ENCODE results near the gene GH2.

The GH2 gene

GRCh38 chr17:63841350-63842172, 40.2 kb downstream of the GH2 start (continued):
- no peak for TF ChIP-seq KLF8 (tag by site-specific recombination; IDR thresholded peaks at IDR 0.05)
- peak; percentile 31; the same call in 1 of the 2 replicates for TF ChIP-seq ZXDB (tag by site-specific recombination; IDR thresholded peaks at IDR 0.05)
- no peak for TF ChIP-seq SALL2 (tag by site-specific recombination; IDR thresholded peaks at IDR 0.05; ENCODE audit: borderline replicate concordance)
- TF ChIP-seq, protein P1, sequence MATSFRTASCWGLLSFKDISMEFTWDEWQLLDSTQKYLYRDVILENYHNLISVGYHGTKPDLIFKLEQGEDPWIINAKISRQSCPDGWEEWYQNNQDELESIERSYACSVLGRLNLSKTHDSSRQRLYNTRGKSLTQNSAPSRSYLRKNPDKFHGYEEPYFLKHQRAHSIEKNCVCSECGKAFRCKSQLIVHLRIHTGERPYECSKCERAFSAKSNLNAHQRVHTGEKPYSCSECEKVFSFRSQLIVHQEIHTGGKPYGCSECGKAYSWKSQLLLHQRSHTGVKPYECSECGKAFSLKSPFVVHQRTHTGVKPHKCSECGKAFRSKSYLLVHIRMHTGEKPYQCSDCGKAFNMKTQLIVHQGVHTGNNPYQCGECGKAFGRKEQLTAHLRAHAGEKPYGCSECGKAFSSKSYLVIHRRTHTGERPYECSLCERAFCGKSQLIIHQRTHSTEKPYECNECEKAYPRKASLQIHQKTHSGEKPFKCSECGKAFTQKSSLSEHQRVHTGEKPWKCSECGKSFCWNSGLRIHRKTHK (tag by site-specific recombination; IDR thresholded peaks at IDR 0.05), result no peak
- 0 out of 2 replicates have a peak, but pooled peaks have one; percentile 13 for TF ChIP-seq ZNF843 (tag by site-specific recombination; IDR thresholded peaks at IDR 0.05)
- TF ChIP-seq, protein P2, sequence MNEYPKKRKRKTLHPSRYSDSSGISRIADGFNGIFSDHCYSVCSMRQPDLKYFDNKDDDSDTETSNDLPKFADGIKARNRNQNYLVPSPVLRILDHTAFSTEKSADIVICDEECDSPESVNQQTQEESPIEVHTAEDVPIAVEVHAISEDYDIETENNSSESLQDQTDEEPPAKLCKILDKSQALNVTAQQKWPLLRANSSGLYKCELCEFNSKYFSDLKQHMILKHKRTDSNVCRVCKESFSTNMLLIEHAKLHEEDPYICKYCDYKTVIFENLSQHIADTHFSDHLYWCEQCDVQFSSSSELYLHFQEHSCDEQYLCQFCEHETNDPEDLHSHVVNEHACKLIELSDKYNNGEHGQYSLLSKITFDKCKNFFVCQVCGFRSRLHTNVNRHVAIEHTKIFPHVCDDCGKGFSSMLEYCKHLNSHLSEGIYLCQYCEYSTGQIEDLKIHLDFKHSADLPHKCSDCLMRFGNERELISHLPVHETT (tag by site-specific recombination; IDR thresholded peaks at IDR 0.05), result no peak

GRCh38 chr17:63840591-63841349, 41.0 kb downstream of the GH2 start:
- ChIA-PET CTCF (interaction anchor here (0.6 to 1.8 kb wide), 6 partner anchors 8 to 405 kb away, joined by 3 to 7 read pairs (median 3); no protein-coding TSS in a partner anchor), POLR2A (interaction anchor here (0.9 to 6.5 kb wide), 4 partner anchors 11 to 99 kb away, joined by 3 to 65 read pairs (median 6); partner anchors contain the start of genes CCDC47, DDX42, FTSJ3 and PSMC5)
- Histone ChIP-seq H3K36me3 (ENCODE audit: control insufficient read depth in 2 of 2, insufficient read depth in 1 of 2, low read length in 2 of 2) (peaks cover 14 to 28% of the 10 kb centered on the region in 2 experiments), H3K9me3 (ENCODE audit: control insufficient read depth, insufficient read depth, low read depth, low read length) (no peaks in the 10 kb centered on the region), H3K4me1 (ENCODE audit: control insufficient read depth, insufficient read depth, low read length) (peaks cover 20% of the 10 kb centered on the region), H3K4me3 (ENCODE audit: low read depth, low read length) (peak overlapping the region; percentile 93), H3K27ac (ENCODE audit: extremely low read depth, low read depth, low read length) (peak overlapping the region; percentile 97)
- TF ChIP-seq, protein P3, sequence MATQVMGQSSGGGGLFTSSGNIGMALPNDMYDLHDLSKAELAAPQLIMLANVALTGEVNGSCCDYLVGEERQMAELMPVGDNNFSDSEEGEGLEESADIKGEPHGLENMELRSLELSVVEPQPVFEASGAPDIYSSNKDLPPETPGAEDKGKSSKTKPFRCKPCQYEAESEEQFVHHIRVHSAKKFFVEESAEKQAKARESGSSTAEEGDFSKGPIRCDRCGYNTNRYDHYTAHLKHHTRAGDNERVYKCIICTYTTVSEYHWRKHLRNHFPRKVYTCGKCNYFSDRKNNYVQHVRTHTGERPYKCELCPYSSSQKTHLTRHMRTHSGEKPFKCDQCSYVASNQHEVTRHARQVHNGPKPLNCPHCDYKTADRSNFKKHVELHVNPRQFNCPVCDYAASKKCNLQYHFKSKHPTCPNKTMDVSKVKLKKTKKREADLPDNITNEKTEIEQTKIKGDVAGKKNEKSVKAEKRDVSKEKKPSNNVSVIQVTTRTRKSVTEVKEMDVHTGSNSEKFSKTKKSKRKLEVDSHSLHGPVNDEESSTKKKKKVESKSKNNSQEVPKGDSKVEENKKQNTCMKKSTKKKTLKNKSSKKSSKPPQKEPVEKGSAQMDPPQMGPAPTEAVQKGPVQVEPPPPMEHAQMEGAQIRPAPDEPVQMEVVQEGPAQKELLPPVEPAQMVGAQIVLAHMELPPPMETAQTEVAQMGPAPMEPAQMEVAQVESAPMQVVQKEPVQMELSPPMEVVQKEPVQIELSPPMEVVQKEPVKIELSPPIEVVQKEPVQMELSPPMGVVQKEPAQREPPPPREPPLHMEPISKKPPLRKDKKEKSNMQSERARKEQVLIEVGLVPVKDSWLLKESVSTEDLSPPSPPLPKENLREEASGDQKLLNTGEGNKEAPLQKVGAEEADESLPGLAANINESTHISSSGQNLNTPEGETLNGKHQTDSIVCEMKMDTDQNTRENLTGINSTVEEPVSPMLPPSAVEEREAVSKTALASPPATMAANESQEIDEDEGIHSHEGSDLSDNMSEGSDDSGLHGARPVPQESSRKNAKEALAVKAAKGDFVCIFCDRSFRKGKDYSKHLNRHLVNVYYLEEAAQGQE (tag by site-specific recombination; IDR thresholded peaks at IDR 0.05), result no peak
- TF ChIP-seq ZNF571 (tag by site-specific recombination; IDR thresholded peaks at IDR 0.05), result no peak
- TF ChIP-seq ZXDB (tag by site-specific recombination; IDR thresholded peaks at IDR 0.05), result 0 out of 2 replicates have a peak, but pooled peaks have one; percentile 12
- TF ChIP-seq, protein P4, sequence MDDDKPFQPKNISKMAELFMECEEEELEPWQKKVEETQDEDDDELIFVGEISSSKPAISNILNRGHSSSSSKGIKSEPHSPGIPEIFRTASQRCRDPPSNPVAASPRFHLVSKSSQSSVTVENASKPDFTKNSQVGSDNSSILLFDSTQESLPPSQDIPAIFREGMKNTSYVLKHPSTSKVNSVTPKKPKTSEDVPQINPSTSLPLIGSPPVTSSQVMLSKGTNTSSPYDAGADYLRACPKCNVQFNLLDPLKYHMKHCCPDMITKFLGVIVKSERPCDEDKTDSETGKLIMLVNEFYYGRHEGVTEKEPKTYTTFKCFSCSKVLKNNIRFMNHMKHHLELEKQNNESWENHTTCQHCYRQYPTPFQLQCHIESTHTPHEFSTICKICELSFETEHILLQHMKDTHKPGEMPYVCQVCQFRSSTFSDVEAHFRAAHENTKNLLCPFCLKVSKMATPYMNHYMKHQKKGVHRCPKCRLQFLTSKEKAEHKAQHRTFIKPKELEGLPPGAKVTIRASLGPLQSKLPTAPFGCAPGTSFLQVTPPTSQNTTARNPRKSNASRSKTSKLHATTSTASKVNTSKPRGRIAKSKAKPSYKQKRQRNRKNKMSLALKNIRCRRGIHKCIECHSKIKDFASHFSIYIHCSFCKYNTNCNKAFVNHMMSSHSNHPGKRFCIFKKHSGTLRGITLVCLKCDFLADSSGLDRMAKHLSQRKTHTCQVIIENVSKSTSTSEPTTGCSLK (tag by site-specific recombination; IDR thresholded peaks at IDR 0.05), result no peak
- TF ChIP-seq PRDM10 (tag by site-specific recombination; IDR thresholded peaks at IDR 0.05), result peak; percentile 61
- peak; percentile 95 for TF ChIP-seq ZBTB48 (tag by site-specific recombination; IDR thresholded peaks at IDR 0.05)
- no peak for TF ChIP-seq TSHZ1 (tag by site-specific recombination; IDR thresholded peaks at IDR 0.05; ENCODE audit: borderline replicate concordance)
- TF ChIP-seq FEZF1 (tag by site-specific recombination; IDR thresholded peaks at IDR 0.05), result no peak
